Ovary (tissue), 3 donors: ENCODE results near the gene UST.

Experiments
- EP300 ChIP-seq: sonication (generic); formaldehyde crosslinking; IDR thresholded peaks from one replicate; pipeline ENCODE4 v1.6.1; 2017; ENCODE audit warnings: antibody characterized with exemption
- TF ChIP-seq, protein P1 (sequence below), 3 donors: fragments of 450-650 bp in 2 of 3; fragments of 200-600 bp in 1 of 3; IDR thresholded peaks; one replicate each; pipeline versions ENCODE4 v1.5.1 to v1.8.0; 2016 to 2022; ENCODE audit warnings: antibody characterized with exemption in 3 of 3, mild to moderate bottlenecking in 1 of 3
- donor health status: DM: no; HTN: no; CAD: no.

DNA sequence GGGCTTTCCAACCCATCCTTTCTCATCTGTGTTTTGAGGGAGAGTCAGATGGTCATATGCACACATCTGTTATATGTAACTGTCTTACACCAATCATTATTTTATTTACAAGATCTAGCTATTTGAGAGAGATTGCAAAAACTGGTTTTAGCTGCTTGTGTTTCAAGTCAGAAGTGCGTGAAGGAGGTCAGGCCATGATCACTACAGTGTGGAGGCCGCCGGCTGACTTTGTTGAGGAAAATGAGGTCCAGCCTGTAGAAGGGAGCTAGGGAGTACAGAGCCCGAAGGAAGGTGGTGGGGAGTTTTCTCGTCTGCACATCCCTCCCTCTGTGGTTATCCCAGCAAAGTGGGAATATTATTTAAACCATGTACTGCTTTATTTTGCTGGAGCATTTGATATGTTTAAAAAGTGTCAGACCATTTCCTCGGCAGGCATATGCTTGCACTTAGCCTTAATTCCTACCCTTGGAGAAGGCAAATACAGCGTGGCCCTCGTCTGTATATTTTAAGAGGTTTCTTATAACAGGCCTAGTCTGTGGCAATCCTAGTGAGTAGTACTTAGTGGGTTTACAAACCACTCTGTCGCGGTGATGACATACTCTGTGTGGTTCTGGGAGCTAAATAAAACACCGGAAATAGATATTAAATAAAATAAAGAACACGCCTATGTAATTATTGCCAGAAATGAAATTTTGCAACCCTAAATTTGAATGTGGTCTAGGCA lies 95.6 kb downstream of the UST start:
- TF ChIP-seq, protein P1, sequence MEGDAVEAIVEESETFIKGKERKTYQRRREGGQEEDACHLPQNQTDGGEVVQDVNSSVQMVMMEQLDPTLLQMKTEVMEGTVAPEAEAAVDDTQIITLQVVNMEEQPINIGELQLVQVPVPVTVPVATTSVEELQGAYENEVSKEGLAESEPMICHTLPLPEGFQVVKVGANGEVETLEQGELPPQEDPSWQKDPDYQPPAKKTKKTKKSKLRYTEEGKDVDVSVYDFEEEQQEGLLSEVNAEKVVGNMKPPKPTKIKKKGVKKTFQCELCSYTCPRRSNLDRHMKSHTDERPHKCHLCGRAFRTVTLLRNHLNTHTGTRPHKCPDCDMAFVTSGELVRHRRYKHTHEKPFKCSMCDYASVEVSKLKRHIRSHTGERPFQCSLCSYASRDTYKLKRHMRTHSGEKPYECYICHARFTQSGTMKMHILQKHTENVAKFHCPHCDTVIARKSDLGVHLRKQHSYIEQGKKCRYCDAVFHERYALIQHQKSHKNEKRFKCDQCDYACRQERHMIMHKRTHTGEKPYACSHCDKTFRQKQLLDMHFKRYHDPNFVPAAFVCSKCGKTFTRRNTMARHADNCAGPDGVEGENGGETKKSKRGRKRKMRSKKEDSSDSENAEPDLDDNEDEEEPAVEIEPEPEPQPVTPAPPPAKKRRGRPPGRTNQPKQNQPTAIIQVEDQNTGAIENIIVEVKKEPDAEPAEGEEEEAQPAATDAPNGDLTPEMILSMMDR (IDR thresholded peaks at IDR 0.05), result no peak
- no peak for TF ChIP-seq EP300
